Endometrial microvascular endothelial cells (primary cell): ENCODE data around the gene SAT2. TPM values are rescaled to one million over a fixed set of nuclear protein-coding genes. Genes with fewer than 3 reads are reported as not detected.
"Not testable (repeated sequence)": the region's sequence is repeated elsewhere in the genome, so short reads cannot be mapped to it uniquely, and the experiment has no call there.

Source experiments
- in situ Hi-C: cut with HindIII; loops from 2 replicates; pipeline ENCODE4 v1.10.0; 2017; ENCODE audit warnings: low sequenced_read_pairs, low pct_unique_long_range_greater_than_20kb; ENCODE audit errors: inconsistent ontology term
- total RNA-seq: library from RNA; depleted of rRNA; stranded (reverse); fragments of >200 nt; gene quantifications from one replicate; pipeline ENCODE4 v1.2.3, GENCODE V29; 2015; ENCODE audit errors: inconsistent ontology term

Gene SAT2
- total RNA-seq, 1 donor from 2014 or later, result 48.7 TPM

DNA sequence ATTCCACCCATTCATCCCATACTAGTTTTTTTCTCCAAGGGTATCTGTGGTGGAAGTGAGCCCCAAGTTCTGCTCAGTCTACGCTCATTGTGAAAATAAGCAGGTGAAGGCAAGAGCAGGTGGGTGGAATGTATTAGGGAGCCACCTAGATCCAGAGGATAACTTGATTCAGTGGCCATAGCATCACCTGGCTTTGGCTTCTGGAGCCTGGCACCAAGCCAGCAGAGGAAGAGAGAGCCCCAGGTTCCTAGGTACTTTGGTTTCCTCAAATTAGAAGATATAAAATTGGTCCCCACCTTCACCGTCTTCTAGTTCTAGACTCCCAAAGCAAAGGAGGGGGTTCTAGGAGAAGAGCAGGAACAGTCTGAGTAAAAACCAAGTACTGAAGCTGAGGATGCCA is 17.0 kb downstream of the SAT2 start:
- in situ Hi-C loops, result no loop called here

DNA sequence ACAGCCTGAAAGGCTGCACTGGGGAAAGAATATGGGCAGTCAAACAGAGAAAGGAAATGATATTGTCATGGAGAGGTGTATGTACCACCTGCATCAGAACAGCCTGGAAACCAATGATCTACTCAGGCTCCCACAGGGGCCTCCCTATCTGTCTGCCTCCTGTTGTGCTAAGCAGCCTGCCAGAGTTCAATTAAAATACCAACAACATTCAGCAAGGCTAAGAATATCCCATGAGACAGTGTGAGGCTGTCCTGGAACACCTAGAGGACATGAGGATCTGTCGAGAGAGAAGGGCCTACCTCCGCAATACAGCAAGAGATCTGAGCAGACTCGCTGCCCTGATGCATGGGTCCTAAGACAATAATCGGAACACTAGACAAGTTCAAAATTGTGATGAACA is 21.3 kb downstream of the SAT2 start:
- in situ Hi-C loops, result no loop called here

DNA sequence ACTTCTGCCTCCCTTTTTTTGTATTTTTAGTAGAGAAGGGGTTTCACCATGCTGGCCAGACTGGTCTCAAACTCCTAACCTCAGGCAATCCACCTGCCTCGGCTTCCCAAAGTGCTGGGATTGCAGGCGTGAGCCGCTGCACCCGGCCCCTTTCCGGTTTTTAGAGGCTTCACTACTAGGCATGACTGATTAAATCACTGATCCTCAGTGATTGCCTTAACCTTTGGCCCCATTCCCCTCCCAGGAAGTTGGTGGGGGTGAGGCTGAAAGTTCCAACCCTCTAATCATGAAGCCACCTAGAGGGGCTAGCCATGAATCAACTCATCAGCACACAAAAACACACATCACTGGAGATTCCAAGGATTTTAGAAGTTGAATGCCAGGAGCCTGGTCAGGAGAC is 30.1 kb downstream of the SAT2 start:
- in situ Hi-C loops, result not testable (repeated sequence)

DNA sequence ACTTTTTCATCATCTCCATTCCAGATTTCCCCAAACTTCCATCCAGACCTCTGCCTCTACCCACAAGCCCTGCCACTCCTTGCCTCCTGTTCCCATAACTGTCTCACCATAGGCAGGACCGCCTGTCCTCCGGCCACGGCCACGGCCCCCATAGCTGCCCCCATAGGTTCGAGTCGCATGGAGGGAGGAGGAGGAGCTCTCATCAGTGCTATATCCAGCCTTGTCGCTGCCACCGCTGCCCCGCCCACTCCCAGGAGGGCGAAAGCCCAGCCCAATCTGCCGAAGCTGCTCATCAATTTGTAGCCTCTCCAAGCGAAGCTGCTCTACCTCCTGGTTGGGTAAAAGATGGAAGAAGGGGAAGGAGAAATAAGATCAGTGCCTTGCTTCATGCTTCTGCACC is 34.3 kb downstream of the SAT2 start:
- in situ Hi-C loops, result no loop called here

DNA sequence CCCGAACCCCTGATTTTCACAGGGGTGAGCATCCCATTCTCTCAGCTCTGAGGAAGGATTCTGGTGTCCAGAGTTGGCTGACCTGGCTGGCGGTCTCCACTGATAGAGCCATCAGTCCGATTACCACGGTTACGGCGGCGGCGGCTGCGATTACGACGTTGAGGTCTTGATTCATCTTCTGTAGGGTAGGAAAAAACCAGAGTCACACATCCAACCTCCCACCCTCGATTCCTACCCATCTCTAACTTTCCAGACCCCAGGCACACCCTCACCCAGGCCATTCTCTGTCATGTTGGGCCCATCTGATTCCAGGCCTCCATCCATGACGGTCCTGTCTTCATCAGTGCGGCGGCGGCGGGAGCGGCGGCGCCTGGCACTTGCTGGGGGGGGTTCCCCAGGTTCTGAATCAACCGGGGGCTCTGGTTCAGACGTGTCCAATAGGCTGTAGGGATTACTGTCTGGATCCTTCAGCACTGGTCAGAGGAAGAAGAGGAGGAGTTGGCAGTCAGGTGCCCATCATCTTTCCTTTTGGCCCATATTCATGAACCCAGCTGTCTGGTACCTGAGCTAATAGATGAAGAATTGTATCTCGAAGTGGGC is 35.1 kb downstream of the SAT2 start:
- in situ Hi-C loops, result no loop called here

DNA sequence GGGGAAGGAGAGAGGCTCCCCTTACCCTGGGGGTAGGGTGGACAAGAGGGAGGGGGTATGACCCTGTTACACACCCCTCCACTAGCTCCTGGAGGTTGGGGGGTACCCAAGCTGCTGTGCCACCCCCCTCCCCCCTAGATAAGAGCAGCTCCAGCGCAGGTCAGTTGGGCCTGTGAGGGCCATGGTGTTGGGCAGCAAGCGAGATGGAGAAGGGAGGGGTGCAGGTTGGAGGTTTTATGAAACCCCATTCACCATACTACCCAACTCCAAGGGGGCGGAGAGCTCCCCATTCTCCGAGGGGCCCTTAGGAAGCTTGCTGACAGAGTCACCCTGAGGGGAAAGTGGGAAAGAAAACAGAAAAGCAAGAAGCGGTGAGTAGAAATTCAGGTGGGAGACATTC is 36.0 kb downstream of the SAT2 start:
- in situ Hi-C loops, result no loop called here

DNA sequence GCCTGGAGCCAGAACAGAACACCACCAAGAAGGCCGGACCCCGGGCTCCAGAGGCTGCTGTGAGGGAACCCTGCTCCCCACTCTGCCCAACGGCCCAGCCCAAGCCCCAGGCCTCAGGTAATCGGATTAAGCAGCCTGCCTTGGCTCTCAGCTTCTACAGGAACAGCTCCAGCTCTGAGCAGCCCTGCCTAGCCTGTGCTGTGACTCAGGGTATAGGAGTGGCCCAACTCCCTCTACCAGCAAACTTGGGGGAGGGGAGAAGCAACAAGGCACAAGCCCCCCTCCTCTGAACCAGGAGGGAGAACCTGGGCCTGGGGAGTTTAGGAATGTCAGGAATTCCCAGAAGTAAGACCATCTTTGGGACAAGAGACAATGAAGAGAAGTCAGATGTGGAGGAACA is 36.9 kb downstream of the SAT2 start:
- in situ Hi-C loops, result no loop called here

DNA sequence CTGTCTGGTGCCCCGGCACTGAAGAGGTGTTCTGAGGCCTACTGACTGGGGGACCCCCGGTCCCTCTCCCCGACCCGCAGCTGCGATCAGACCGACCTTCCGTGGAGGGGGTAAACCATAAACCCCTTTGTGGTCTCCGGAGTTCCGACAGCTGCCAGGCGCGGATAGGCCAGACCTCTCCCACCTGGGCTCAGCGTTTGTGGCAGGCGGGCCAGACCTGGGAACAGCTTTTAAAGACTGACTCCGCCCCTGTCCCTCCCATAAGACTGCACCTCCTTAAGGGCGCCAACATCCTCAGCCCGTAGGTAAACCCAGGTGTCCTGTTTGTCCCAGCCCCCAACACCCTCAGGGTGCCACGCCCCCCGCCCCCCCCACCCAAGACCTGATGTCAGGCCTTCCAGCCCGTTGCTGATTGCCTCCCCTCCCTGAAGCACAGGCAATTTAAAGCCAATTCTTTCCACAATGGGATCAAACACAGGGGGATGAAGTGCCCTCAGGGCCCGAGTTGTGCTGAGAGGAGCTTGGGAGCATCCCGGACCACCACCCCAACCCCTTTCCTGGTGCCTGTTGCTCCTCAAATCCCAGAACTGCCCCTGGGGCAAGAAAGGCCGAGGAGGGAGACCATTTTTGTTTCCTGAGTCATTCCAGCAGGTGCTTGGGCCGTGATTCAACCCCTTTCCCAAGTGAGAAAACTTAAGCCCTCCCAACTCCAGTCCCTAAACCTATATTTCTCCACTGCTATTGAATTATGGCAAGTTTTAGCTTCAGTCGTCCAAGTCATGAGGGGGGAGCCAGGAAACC is 37.5 kb downstream of the SAT2 start, which contains the start of gene SOX15:
Gene SOX15 (minus strand): TSS at position 204 of the 801 bp plus-strand sequence. CDS start 418 bp downstream, outside the sequence.
- in situ Hi-C loops, result no loop called here

DNA sequence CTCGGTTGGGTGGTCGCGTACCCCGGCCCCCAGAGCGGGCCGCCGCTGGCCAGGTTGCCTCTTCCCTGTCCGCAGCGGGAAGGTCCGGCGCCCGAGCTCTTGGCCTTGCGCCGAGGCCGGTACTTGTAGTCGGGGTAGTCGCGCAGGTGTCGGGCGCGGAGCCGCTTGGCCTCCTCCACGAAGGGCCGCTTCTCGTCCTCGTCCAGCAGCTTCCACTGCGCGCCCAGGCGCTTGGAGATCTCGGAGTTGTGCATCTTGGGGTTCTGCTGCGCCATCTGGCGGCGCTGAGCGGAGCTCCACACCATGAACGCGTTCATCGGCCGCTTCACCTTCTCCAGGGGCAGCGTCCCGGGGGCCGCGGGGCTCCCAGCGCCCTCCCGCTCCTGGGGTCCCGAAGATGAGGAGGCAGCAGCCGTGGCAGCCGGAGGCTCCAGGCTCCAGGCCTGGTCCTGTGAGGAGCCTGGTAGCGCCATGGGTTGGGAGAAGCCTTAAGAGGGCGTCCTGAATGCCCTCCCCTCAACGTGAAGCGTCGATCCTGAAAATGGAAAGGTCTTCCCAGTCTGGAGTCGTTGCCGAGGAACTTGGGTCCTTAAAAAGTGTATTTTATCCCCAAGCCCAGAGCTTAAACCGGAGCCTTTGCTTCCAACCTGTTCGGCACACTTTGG is 38.3 kb downstream of the SAT2 start:
- in situ Hi-C loops, result no loop called here

DNA sequence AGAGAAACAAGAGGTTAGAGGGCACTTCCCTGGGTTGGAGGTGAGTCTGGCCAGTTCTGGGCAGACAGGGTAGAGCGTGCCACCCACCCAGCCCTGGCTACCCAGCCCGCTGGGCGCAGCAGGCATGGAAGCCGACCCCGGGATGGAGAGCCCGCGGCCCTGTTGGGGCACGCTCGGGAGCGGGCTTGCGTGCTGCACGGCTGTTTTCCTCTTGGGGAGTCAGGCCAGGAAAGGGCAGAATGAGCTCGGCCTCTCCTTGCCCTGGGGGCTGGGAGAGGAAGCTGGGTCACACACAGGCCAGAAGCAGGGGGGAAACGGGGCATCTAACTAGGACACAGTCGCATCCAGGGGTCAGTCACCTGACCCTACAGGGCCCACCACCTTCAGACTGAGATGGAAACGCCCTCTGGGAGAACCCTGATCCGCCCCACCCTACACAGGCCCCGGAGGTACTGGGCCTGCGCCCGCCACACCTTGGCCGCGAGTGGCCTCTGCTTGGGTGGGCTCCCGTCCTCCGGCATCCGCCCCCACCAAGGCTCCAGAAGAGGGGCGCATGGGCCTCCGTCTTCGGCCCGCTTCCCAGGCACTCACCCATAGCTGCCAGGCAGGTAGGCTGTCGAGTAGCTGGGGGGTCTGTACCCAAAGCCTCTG is 38.9 kb downstream of the SAT2 start:
- in situ Hi-C loops, result no loop called here

DNA sequence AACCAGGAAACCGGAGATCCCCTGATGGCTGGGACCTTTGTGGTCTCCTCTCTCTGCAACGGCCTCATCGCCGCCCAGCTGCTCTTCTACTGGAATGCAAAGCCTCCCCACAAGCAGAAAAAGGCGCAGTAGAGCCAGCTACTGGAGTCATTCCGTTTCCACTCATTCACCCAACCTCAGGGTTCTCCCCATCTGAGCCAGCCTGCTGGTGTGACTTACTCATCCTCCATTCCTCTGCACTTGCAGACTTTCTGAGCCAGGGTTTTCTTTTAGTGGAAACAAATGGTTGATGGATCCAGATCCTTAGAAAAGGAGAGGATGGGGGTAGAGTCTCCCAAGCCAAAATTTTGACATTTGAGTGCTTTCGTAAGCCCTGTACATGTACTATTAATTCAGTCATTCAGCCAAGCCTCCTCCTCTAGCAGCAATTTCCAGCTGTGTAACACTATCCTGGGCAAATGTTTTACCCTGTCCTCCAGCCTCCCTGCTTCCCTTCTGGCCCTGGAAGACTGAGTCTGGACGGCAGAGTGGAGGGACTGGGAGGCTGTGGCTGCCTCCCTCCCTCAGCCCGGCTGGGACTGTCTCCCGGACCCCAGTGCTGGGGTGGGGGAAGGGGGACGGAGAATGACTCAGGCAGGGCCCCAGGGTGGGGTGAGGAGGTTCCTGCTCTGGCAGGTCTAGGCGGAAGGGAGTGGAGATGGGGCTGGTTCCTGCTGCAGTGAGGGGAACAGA is 40.0 kb downstream of the SAT2 start:
- in situ Hi-C loops, result no loop called here

DNA sequence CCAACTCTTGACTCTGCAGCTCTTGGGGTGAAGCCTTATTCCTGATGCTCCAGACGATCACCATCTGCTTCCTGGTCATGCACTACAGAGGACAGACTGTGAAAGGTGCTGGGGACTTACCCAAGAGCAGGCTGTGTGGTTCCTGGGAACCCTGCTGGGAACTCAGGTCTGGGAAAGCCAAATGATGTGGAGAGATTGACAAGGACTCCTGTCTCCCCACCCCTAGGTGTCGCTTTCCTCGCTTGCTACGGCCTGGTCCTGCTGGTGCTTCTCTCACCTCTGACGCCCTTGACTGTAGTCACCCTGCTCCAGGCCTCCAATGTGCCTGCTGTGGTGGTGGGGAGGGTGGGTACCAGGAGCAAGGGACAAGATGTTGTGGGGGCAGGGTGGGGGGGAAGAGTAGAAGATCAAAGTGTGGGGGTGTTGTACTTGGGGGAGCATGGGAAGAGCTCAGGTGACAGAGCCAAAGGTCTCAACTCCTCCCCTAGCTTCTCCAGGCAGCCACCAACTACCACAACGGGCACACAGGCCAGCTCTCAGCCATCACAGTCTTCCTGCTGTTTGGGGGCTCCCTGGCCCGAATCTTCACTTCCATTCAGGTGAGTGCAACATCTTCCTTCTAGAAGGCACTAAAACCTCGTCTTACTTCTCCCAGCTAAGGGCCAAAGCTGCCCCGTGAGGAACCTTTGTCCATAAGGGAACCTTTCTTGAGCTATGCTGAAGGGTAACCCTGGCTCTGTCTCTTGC is 40.8 kb downstream of the SAT2 start:
- in situ Hi-C loops, result no loop called here

DNA sequence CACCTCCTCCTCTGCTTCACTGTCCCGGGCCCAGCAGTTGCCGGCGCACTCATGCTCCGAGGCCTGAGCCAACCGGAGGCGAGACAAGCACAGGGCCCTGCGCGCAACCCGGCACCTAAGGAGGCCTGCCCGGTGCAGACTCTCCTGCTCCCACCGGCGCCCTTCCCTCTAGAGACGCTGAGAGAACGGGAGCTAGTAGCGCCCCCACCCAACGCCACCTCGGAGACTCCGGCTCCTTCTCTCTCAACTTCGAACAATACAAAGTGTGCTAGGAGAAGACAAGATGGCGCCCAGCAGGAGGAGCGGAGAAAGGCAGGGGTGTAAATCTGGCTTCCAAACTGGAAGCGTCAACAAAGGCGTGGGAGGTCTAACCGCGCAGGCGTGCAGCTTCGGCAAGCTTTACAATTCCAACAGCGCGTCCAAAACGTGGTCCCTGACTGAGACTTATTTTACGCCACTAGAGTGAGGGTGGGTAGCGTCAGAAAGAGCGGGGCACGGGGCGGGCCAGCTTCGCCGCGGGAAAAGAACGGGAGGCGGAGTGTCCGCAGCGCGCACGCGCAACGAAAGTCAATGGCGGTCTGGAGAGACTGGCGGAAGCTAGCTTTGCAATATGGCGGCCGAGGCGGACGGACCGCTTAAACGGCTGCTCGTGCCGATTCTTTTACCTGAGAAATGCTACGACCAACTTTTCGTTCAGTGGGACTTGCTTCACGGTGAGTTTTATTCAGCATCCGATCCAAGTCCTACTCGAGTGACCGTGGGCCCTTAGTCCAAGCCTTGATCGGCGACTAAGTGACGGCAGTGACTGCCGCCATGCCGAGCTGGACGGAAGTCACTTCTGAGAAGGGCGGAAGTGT is 44.1 kb downstream of the SAT2 start, which contains the start of gene MPDU1:
Gene MPDU1 (plus strand): TSS at position 600 of the 857 bp plus-strand sequence. CDS start 11 bp downstream, at position 611.
- in situ Hi-C loops, result no loop called here

DNA sequence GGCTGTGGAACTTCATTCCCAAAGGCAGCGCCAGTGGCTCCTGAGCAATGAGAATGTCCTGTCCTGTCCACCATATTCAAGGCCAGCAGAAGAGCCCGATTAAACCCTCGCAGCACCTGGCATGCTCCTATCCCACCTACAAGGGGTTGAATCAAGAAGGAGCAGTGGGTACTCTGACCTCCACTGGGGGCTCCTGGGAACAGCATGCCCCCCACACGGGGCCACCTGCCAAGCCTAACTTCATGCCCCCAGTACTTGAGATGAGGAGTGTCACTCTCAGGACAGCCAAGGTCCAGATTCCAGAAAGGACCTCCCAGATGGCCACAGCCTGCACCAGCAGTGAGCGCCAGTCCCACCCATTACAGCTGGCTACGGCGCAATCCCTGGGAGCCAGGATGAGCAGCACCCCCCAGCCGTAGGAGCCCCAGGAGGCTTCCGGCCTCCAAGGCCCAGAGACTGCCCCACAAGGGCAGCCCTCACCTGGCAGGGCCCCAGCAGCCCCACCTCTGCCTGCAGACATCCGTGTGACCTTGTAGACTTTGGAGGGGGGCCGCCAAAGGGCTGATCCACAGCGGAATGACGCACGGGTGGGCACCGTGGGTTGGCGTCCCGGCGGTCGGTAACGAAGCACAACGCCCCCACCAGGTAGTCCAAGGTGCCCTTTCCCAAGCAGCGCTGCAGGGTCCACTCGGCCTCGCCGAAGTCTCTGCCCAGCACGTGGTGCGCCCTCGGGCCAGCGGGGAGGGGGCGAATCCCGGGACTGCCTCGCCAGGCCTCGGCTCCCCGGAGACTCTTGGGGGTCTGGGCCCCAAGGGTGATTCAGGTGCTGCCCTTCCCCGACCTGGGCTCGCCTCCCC is 45.0 kb downstream of the SAT2 start:
- in situ Hi-C loops, result no loop called here

DNA sequence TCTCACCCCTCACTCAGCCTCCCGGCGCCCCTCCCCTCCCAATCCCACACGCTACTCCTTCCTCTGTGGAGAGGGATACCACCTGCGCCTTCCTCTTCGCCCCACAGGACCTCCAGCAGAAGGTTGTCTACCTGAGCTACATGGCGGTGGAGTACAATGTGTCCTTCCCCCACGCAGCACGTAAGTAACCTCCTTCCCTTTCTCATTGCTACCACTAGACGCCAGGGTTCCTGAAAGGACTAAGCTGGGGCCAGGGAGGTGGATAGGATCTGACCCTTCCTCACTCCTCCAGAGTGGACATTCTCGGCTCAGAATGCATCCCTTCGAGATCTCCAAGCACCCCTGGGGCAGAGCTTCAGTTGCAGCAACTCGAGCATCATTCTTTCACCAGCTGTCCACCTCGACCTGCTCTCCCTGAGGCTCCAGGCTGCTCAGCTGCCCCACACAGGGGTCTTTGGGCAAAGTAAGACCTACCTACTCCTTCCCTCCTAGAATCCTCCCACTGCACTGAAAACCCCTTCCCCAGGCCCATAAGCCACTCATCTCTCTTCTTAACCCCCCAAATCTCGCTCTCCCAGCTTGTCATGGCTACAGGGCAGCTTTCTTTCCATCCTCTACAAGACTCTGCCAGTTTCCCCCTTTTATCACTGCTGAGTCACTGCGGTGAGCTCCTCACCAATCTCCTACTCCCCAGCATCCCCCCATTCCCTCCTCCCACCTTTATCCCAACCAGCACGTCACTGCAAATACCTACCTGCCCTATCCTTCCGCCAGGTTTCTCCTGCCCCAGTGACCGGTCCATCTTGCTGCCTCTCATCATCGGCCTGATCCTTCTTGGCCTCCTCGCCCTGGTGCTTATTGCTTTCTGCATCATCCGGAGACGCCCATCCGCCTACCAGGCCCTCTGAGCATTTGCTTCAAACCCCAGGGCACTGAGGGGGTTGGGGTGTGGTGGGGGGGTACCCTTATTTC is 46.7 kb downstream of the SAT2 start:
- in situ Hi-C loops, result no loop called here
